Tibial nerve (tissue), 3 donors: ENCODE data around the gene PIP5K1C.

Source experiments
- POLR2A ChIP-seq, 2 donors: fragments of 450-650 bp; IDR thresholded peaks; one replicate each; pipeline ENCODE4 v1.6.1; 2017; ENCODE audit warnings: antibody characterized with exemption in 2 of 2, mild to moderate bottlenecking in 2 of 2, moderate library complexity in 2 of 2
- TF ChIP-seq, protein P1 (sequence below), 5 experiments: fragments of 200-600 bp in 3 of 5; fragments of 450-650 bp in 2 of 5; sonication (generic) in 3 of 5; IDR thresholded peaks; one replicate each; pipeline ENCODE4 v1.5.1; 2016 to 2019; ENCODE audit warnings: antibody characterized with exemption in 5 of 5, mild to moderate bottlenecking in 3 of 5, moderate library complexity in 2 of 5

GRCh38 chr19:3632098-3632497, 68.2 kb downstream of the PIP5K1C start:
- TF ChIP-seq, protein P1, sequence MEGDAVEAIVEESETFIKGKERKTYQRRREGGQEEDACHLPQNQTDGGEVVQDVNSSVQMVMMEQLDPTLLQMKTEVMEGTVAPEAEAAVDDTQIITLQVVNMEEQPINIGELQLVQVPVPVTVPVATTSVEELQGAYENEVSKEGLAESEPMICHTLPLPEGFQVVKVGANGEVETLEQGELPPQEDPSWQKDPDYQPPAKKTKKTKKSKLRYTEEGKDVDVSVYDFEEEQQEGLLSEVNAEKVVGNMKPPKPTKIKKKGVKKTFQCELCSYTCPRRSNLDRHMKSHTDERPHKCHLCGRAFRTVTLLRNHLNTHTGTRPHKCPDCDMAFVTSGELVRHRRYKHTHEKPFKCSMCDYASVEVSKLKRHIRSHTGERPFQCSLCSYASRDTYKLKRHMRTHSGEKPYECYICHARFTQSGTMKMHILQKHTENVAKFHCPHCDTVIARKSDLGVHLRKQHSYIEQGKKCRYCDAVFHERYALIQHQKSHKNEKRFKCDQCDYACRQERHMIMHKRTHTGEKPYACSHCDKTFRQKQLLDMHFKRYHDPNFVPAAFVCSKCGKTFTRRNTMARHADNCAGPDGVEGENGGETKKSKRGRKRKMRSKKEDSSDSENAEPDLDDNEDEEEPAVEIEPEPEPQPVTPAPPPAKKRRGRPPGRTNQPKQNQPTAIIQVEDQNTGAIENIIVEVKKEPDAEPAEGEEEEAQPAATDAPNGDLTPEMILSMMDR (IDR thresholded peaks at IDR 0.05), result no peak
- no peak for TF ChIP-seq POLR2A (IDR thresholded peaks at IDR 0.05)
